HG03039 (cell line): ENCODE data around the gene KRT2.

Experiments
- ATAC-seq: cut with Tn5 transposase; IDR thresholded peaks from one replicate; pipeline ENCODE4 v1.9.1; 2021; ENCODE audit warnings: mild to moderate bottlenecking, moderate library complexity; ENCODE audit not compliant: unreplicated experiment

Gene KRT2

GRCh38 chr12:52643233-52644077 lies 8.6 kb downstream of the KRT2 start:
- ATAC-seq = no peak

- no peak for ATAC-seq
Measured at GRCh38 chr12:52641468-52641867, 10.5 kb downstream of the KRT2 start.

GRCh38 chr12:52637299-52637698 lies 14.7 kb downstream of the KRT2 start:
- no peak for ATAC-seq

- no peak for ATAC-seq
Measured at GRCh38 chr12:52636592-52637258, 15.3 kb downstream of the KRT2 start.

GRCh38 chr12:52636189-52636588 lies 15.8 kb downstream of the KRT2 start:
- no peak for ATAC-seq

- ATAC-seq = no peak
Measured at GRCh38 chr12:52634266-52635056, 17.6 kb downstream of the KRT2 start.

- no peak for ATAC-seq
Measured at GRCh38 chr12:52633383-52633782, 18.6 kb downstream of the KRT2 start.

- ATAC-seq = no peak
Measured at GRCh38 chr12:52632656-52633055, 19.4 kb downstream of the KRT2 start.

GRCh38 chr12:52631676-52632459 lies 20.1 kb downstream of the KRT2 start:
- ATAC-seq = no peak

GRCh38 chr12:52631264-52631663 lies 20.7 kb downstream of the KRT2 start:
- ATAC-seq = no peak

- no peak for ATAC-seq
Measured at GRCh38 chr12:52630599-52631200, 21.3 kb downstream of the KRT2 start.

- ATAC-seq = no peak
Measured at GRCh38 chr12:52630008-52630500, 22.0 kb downstream of the KRT2 start.

GRCh38 chr12:52629281-52630007 lies 22.6 kb downstream of the KRT2 start:
- no peak for ATAC-seq

GRCh38 chr12:52628841-52629240 lies 23.2 kb downstream of the KRT2 start:
- ATAC-seq = no peak

GRCh38 chr12:52628111-52628507 lies 23.9 kb downstream of the KRT2 start:
- no peak for ATAC-seq

- no peak for ATAC-seq
Measured at GRCh38 chr12:52627395-52628110, 24.5 kb downstream of the KRT2 start.

- no peak for ATAC-seq
Measured at GRCh38 chr12:52622349-52622748, 29.7 kb downstream of the KRT2 start.

GRCh38 chr12:52618866-52619265 lies 33.1 kb downstream of the KRT2 start:
- ATAC-seq = no peak

GRCh38 chr12:52618216-52618615 lies 33.8 kb downstream of the KRT2 start, which contains the start of gene KRT73:
Gene KRT73, minus strand, starts transcription at chr12:52618559. Its CDS starts 35 bp downstream, at chr12:52618524.
- no peak for ATAC-seq
